Mesothelial cell of epicardium (in vitro differentiated cells): ENCODE results near the gene SRGN. TPM values are rescaled to one million over a fixed set of nuclear protein-coding genes. Genes with fewer than 3 reads are reported as not detected.
"Not testable (repeated sequence)": the region's sequence is repeated elsewhere in the genome, so short reads cannot be mapped to it uniquely, and the experiment has no call there.

Experiments
- DNase-seq, 2 experiments: peaks; one replicate each; pipeline ENCODE4 v3.0.0; 2021; ENCODE audit warnings: low spot score in 2 of 2; ENCODE audit not compliant: unreplicated experiment in 2 of 2
- H3K27ac Mint-ChIP-seq: 2 replicates; pipeline ENCODE4 v1.8.0; 2021; ENCODE audit warnings: mixed read lengths
- H3K27me3 Mint-ChIP-seq: 2 replicates; pipeline ENCODE4 v1.8.0; 2021; ENCODE audit warnings: low read depth, mixed read lengths
- H3K36me3 Mint-ChIP-seq: 2 replicates; pipeline ENCODE4 v1.8.0; 2021; ENCODE audit warnings: mixed read lengths
- H3K4me1 Mint-ChIP-seq: 2 replicates; pipeline ENCODE4 v1.8.0; 2021; ENCODE audit warnings: mixed read lengths
- H3K4me3 Mint-ChIP-seq: 2 replicates; pipeline ENCODE4 v1.8.0; 2021; ENCODE audit warnings: mild to moderate bottlenecking, moderate library complexity, mixed read lengths
- H3K9me3 Mint-ChIP-seq: 2 replicates; pipeline ENCODE4 v1.8.0; 2021; ENCODE audit warnings: mixed read lengths
- CTCF ChIP-seq: fragments of 200-600 bp; sonication (generic); IDR thresholded peaks from one replicate; pipeline ENCODE4 v1.5.0; 2021; ENCODE audit warnings: antibody characterized with exemption; ENCODE audit not compliant: unreplicated experiment
- total RNA-seq: library from RNA; stranded (reverse); gene quantifications from 3 replicates; pipeline ENCODE4 v1.2.1, GENCODE V29; 2021

The SRGN gene
- total RNA-seq, 1 donor from 2014 or later, result not detected

DNA sequence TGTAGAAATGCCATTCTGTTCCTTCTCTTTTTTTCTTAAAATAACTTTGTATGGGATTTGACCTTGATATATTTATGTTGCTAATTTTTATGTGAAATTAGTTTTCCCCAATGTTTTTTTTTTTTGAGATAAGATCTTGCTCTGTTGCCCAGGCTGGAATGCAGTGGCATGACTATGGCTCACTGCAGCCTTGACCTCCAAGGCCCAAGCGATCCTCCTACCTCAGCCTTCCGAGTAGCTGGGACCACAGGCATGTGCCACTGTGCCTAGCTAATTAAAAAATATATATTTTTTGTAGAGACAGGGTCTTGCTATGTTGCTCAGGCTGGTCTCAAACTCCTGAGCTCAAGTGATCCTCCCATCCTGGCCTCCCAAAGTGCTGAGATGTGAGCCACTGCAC, 52.1 kb downstream of the SRGN start:
- Mint-ChIP-seq H3K27ac (no peak overlapping the region), H3K4me3 (no peak overlapping the region)

DNA sequence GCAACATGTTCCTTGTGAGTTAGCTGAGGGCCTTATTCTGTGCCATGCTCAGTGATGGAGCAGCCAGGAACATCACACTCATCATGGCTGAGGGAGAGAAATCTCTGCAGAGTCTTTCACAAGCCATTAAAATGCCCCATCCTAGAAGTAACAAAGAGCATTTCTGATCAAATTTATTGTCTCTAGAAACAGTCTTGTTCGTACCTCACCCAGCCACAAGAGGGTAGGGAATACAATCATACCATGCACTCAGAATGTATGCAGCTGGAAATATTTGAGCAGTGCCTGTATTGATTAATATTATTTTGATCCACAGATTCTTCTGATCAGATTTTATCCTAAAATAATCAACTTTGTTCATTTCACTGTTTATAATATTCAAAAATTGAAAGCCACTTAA, 53.4 kb downstream of the SRGN start:
- no peaks in the 10 kb centered on the region for H3K27me3 Mint-ChIP-seq
- no peak for DNase-seq
- TF ChIP-seq CTCF, result no peak
- peaks cover 11% of the 10 kb centered on the region for H3K36me3 Mint-ChIP-seq
- H3K4me3 Mint-ChIP-seq, result no peak overlapping the region
- no peaks in the 10 kb centered on the region for H3K4me1 Mint-ChIP-seq
- H3K27ac Mint-ChIP-seq, result no peak overlapping the region
- peaks cover 5% of the 10 kb centered on the region for H3K9me3 Mint-ChIP-seq

More for the DNA sequence above, 52.1 kb downstream of the SRGN start:
- no peak for DNase-seq
- Mint-ChIP-seq H3K4me1 (no peaks in the 10 kb centered on the region), H3K9me3 (peaks cover 5% of the 10 kb centered on the region), H3K36me3 (peaks cover 16% of the 10 kb centered on the region), H3K27me3 (no peaks in the 10 kb centered on the region)
- TF ChIP-seq CTCF, result no peak

- H3K4me3 Mint-ChIP-seq, H3K9me3 Mint-ChIP-seq, DNase-seq, H3K27me3 Mint-ChIP-seq, H3K27ac Mint-ChIP-seq, H3K4me1 Mint-ChIP-seq: not testable (repeated sequence)
- peaks cover 11% of the 10 kb centered on the region for H3K36me3 Mint-ChIP-seq
Observed at GRCh38 chr10:69142074-69142473, 54.2 kb downstream of the SRGN start.

- Mint-ChIP-seq H3K4me3 (no peak overlapping the region), H3K9me3 (peaks cover 5% of the 10 kb centered on the region), H3K27ac (no peak overlapping the region), H3K36me3 (peaks cover 10% of the 10 kb centered on the region), H3K27me3 (no peaks in the 10 kb centered on the region), H3K4me1 (no peaks in the 10 kb centered on the region)
- no peak for DNase-seq
- no peak for TF ChIP-seq CTCF
Observed at GRCh38 chr10:69142983-69143382, 55.1 kb downstream of the SRGN start.

DNA sequence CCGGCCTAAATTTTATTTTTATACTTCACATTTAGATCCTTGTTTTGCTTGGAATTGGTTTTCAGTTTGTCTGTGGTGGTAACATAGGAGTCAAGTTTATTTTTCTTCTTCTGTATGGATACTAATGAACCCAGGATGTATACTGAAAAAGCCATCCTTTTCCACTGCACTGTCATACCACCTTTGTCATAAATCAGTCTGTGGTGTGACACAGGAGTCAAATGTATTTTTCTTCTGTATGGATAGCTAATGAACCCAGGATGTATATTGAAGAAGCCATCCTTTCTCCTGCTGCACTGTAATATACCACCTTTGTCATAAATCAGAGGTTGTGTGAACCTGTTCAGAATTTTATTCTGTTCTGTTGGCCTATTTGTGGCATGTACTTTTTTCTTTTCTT, 57.4 kb downstream of the SRGN start:
- no peak for DNase-seq
- peaks cover 8% of the 10 kb centered on the region for H3K36me3 Mint-ChIP-seq
- no peak for TF ChIP-seq CTCF

DNA sequence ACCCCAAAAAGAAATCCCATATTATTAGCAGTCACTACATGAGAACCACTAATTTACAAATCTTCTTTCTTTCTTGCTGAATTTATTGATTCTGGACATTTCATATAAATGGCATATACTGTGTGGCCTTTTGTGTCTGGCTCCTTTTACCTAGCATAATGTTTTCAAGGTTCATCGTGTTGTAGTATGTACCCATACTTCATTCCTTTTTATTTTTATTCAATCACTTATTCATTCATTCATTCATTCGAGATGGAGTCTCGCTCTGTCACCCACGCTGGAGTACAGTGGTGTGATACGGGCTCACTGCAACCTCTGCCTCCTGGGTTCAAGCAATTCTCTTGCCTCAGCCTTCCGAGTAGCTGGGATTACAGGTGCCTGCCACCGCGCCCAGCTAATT, 58.0 kb downstream of the SRGN start:
- Mint-ChIP-seq H3K4me3 (no peak overlapping the region), H3K9me3 (peaks cover 5% of the 10 kb centered on the region), H3K27me3 (no peaks in the 10 kb centered on the region)

More for the DNA sequence above, 57.4 kb downstream of the SRGN start:
- Mint-ChIP-seq H3K4me3 (no peak overlapping the region), H3K27me3 (no peaks in the 10 kb centered on the region), H3K4me1 (no peaks in the 10 kb centered on the region), H3K9me3 (peaks cover 5% of the 10 kb centered on the region), H3K27ac (no peak overlapping the region)

More for the DNA sequence above, 58.0 kb downstream of the SRGN start:
- Mint-ChIP-seq H3K27ac (no peak overlapping the region), H3K4me1 (no peaks in the 10 kb centered on the region), H3K36me3 (peaks cover 8% of the 10 kb centered on the region)
- TF ChIP-seq CTCF, result no peak
- DNase-seq, result no peak
